Measurements from ENCODE around the gene INTS11. TPM values are rescaled to one million over a fixed set of nuclear protein-coding genes. Genes with fewer than 3 reads are reported as not detected.
A peak's percentile ranks its signal among the peaks of the same experiment; 100 is the strongest.

INTS11 gene
- total and polyA plus RNA-seq, 9 of the 15 experiments (the other 6 are each of a cell fraction or from before 2014, with no cell fraction given), result 3.6 to 183 (median 110) TPM

DNA sequence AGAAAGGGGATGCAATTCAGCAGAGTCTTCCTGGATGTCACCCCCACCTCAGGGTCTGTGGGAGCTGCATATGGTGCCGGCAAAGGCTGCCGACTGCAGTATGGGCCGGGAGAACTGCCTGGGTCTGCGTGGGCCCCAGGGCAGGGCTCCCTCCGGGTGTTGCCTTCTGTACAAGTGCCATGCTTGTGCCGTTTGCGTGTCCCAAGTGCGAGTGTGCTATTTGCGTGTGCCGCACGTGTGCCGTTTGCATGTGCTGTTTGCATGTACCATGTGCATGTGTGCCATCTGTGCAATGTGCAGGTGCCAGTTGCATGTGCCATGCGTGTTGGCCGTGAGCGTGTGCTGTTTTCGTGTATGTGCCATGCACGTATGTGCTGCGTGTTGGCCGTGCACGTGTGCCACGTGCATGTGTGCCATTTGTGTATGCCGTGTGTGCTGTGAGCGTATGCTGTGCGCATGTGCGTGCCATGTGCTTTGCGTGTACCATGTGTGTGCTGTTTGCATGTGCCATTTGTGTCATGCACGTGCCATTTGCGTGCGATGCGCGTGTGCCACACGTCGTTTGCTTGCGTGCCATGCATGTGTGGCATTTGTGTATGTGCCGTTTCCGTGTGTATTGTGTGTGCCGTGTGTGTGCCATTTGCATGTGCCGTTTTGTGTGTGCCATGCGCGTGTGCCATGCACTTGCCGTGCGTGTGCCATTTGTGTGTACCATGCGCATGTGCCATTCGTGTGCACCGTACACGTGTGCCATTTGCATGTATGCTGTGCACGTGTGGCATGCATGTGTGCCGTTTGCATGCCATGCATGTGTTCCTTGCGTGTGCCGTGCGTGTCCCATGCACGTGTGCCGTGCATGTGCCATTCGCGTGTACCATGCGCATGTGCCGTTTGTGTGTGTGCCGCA is 5.1 kb upstream of the INTS11 start (continued):
- TF ChIP-seq ZNF217 (CRISPR knock-in tag; IDR thresholded peaks at IDR 0.05) (no peak), POLR2B (IDR thresholded peaks at IDR 0.05; ENCODE audit: low read depth, partially characterized antibody) (peak; percentile 26), HOXB6 (CRISPR knock-in tag; IDR thresholded peaks at IDR 0.05; ENCODE audit: borderline replicate concordance) (no peak), ARID1B (IDR thresholded peaks at IDR 0.05) (no peak), TEAD1 (CRISPR knock-in tag; IDR thresholded peaks at IDR 0.05) (no peak), CBFB (CRISPR knock-in tag; IDR thresholded peaks at IDR 0.05) (no peak; the same call in 1 of the 2 replicates), FOXK2 (conservative IDR thresholded peaks at IDR 0.05 in 1 of 2, IDR thresholded peaks at IDR 0.05 in 1 of 2; ENCODE audit: low read depth in 2 of 2) (no peak), FOXP1 (CRISPR knock-in tag; IDR thresholded peaks at IDR 0.05) (0 out of 2 replicates have a peak, but pooled peaks have one; percentile 42), ZC3H4 (CRISPR knock-in tag; IDR thresholded peaks at IDR 0.05; ENCODE audit: borderline replicate concordance) (peak; percentile 66; the same call in 1 of the 2 replicates), NEUROD1 (IDR thresholded peaks at IDR 0.05; ENCODE audit: borderline replicate concordance, low read depth, low read length, partially characterized antibody) (no peak)
- TF ChIP-seq, protein P1, sequence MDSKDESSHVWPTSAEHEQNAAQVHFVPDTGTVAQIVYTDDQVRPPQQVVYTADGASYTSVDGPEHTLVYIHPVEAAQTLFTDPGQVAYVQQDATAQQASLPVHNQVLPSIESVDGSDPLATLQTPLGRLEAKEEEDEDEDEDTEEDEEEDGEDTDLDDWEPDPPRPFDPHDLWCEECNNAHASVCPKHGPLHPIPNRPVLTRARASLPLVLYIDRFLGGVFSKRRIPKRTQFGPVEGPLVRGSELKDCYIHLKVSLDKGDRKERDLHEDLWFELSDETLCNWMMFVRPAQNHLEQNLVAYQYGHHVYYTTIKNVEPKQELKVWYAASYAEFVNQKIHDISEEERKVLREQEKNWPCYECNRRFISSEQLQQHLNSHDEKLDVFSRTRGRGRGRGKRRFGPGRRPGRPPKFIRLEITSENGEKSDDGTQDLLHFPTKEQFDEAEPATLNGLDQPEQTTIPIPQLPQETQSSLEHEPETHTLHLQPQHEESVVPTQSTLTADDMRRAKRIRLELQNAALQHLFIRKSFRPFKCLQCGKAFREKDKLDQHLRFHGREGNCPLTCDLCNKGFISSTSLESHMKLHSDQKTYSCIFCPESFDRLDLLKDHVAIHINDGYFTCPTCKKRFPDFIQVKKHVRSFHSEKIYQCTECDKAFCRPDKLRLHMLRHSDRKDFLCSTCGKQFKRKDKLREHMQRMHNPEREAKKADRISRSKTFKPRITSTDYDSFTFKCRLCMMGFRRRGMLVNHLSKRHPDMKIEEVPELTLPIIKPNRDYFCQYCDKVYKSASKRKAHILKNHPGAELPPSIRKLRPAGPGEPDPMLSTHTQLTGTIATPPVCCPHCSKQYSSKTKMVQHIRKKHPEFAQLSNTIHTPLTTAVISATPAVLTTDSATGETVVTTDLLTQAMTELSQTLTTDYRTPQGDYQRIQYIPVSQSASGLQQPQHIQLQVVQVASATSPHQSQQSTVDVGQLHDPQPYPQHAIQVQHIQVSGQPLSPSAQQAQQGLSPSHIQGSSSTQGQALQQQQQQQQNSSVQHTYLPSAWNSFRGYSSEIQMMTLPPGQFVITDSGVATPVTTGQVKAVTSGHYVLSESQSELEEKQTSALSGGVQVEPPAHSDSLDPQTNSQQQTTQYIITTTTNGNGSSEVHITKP (IDR thresholded peaks at IDR 0.05; ENCODE audit: partially characterized antibody), result no peak
- TF ChIP-seq, protein P2, sequence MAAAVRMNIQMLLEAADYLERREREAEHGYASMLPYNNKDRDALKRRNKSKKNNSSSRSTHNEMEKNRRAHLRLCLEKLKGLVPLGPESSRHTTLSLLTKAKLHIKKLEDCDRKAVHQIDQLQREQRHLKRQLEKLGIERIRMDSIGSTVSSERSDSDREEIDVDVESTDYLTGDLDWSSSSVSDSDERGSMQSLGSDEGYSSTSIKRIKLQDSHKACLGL (CRISPR knock-in tag; IDR thresholded peaks at IDR 0.05; ENCODE audit: borderline replicate concordance, poor library complexity, severe bottlenecking), result no peak
- TF ChIP-seq, protein P3, sequence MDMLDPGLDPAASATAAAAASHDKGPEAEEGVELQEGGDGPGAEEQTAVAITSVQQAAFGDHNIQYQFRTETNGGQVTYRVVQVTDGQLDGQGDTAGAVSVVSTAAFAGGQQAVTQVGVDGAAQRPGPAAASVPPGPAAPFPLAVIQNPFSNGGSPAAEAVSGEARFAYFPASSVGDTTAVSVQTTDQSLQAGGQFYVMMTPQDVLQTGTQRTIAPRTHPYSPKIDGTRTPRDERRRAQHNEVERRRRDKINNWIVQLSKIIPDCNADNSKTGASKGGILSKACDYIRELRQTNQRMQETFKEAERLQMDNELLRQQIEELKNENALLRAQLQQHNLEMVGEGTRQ (CRISPR knock-in tag; IDR thresholded peaks at IDR 0.05), result no peak
- TF ChIP-seq, protein P4, sequence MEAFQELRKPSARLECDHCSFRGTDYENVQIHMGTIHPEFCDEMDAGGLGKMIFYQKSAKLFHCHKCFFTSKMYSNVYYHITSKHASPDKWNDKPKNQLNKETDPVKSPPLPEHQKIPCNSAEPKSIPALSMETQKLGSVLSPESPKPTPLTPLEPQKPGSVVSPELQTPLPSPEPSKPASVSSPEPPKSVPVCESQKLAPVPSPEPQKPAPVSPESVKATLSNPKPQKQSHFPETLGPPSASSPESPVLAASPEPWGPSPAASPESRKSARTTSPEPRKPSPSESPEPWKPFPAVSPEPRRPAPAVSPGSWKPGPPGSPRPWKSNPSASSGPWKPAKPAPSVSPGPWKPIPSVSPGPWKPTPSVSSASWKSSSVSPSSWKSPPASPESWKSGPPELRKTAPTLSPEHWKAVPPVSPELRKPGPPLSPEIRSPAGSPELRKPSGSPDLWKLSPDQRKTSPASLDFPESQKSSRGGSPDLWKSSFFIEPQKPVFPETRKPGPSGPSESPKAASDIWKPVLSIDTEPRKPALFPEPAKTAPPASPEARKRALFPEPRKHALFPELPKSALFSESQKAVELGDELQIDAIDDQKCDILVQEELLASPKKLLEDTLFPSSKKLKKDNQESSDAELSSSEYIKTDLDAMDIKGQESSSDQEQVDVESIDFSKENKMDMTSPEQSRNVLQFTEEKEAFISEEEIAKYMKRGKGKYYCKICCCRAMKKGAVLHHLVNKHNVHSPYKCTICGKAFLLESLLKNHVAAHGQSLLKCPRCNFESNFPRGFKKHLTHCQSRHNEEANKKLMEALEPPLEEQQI (IDR thresholded peaks at IDR 0.05), result no peak
- TF ChIP-seq, protein P5, sequence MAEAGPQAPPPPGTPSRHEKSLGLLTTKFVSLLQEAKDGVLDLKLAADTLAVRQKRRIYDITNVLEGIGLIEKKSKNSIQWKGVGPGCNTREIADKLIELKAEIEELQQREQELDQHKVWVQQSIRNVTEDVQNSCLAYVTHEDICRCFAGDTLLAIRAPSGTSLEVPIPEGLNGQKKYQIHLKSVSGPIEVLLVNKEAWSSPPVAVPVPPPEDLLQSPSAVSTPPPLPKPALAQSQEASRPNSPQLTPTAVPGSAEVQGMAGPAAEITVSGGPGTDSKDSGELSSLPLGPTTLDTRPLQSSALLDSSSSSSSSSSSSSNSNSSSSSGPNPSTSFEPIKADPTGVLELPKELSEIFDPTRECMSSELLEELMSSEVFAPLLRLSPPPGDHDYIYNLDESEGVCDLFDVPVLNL (CRISPR knock-in tag; IDR thresholded peaks at IDR 0.05; ENCODE audit: low read depth), result 0 out of 2 replicates have a peak, but pooled peaks have one; percentile 9
- TF ChIP-seq, protein P6, sequence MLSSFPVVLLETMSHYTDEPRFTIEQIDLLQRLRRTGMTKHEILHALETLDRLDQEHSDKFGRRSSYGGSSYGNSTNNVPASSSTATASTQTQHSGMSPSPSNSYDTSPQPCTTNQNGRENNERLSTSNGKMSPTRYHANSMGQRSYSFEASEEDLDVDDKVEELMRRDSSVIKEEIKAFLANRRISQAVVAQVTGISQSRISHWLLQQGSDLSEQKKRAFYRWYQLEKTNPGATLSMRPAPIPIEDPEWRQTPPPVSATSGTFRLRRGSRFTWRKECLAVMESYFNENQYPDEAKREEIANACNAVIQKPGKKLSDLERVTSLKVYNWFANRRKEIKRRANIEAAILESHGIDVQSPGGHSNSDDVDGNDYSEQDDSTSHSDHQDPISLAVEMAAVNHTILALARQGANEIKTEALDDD (IDR thresholded peaks at IDR 0.05), result no peak

Measured in K562 (cell line).